ENCODE data around the gene CAV3.
A peak's percentile ranks its signal among the peaks of the same experiment; 100 is the strongest.

The CAV3 gene

GRCh38 chr3:8736436-8736835 is 2.8 kb downstream of the CAV3 start:
- no peak for TF ChIP-seq CTCF (IDR thresholded peaks at IDR 0.05; ENCODE audit: insufficient read depth, missing control alignments)
- FAIRE-seq: no peak
- DNase-seq (ENCODE audit: insufficient read length, low spot score): peak; percentile 65

GRCh38 chr3:8737301-8737700 is 3.7 kb downstream of the CAV3 start:
- DNase-seq (ENCODE audit: insufficient read length, low spot score): no peak
- no peak for FAIRE-seq

GRCh38 chr3:8737823-8738222 is 4.2 kb downstream of the CAV3 start:
- DNase-seq (ENCODE audit: insufficient read length, low spot score) (no peak), FAIRE-seq (no peak)
- no peak for TF ChIP-seq CTCF (IDR thresholded peaks at IDR 0.05; ENCODE audit: insufficient read depth, missing control alignments)

More at GRCh38 chr3:8737301-8737700, 3.7 kb downstream of the CAV3 start:
- no peak for TF ChIP-seq CTCF (IDR thresholded peaks at IDR 0.05; ENCODE audit: insufficient read depth, missing control alignments)

- FAIRE-seq: no peak
- no peak for TF ChIP-seq CTCF (IDR thresholded peaks at IDR 0.05; ENCODE audit: insufficient read depth, missing control alignments)
Measured at GRCh38 chr3:8738639-8739038, 5.0 kb downstream of the CAV3 start.

GRCh38 chr3:8739757-8740504 is 6.3 kb downstream of the CAV3 start:
- FAIRE-seq: no peak
- DNase-seq (ENCODE audit: insufficient read length, low spot score): no peak
- TF ChIP-seq CTCF (IDR thresholded peaks at IDR 0.05; ENCODE audit: insufficient read depth, missing control alignments): no peak

More at GRCh38 chr3:8738639-8739038, 5.0 kb downstream of the CAV3 start:
- no peak for DNase-seq (ENCODE audit: insufficient read length, low spot score)

- FAIRE-seq (no peak), DNase-seq (ENCODE audit: insufficient read length, low spot score) (no peak)
- no peak for TF ChIP-seq CTCF (IDR thresholded peaks at IDR 0.05; ENCODE audit: insufficient read depth, missing control alignments)
Measured at GRCh38 chr3:8741581-8742261, 8.1 kb downstream of the CAV3 start.

All from D721Med (cell line).